ENCODE data around the gene LMBR1. TPM values are rescaled to one million over a fixed set of nuclear protein-coding genes. Genes with fewer than 3 reads are reported as not detected.

LMBR1 gene
- total and polyA plus RNA-seq, 2 experiments from 2014 or later, result 37.2 to 53.1 TPM

DNA sequence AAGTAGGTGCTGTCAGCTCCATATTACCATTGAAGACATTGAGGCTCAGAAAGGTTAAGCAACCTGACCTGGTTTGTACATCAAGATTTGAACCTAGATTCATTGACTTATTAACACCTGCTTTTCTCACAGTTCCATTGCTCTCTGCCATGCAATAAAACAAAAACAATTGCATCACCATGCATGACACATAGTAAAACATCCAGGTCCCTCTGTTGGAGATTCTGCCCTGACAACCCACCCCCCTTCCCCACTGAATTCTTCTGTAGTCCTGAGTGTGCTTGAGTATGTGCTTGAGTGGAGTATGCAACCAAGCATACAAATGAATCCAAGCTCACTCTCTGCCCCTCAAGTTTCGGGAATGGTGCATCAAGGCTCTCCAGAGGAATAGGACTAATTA, 6.0 kb upstream of the LMBR1 start:
- H3K4me1 ChIP-seq (ENCODE audit: insufficient read depth), result no peaks in the 10 kb centered on the region
- H3K27ac ChIP-seq, result no peak overlapping the region

DNA sequence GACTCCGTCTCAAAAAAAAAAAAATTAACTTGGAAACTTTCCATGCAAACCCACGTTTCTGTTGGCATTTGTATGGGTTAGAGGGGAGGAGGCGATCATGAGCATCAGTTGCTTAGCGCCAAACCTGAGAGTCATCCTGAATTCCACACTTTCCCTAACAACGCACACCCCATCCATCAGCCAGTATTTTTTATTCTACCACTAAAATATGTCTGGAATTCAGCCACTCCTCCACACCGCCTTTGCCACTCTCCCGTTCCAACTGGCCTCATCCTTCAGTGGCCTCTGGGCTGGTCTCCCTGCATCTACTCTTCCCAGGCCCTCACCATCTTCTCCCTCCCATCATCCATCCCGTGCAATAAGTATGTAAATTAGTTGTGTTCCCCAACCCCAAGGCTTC, 4.7 kb upstream of the LMBR1 start:
- H3K36me3 ChIP-seq (replicated peaks; ENCODE audit: insufficient read depth, low read depth), result no peaks in the 10 kb centered on the region
- H3K27ac ChIP-seq, result no peak overlapping the region
- H3K4me3 ChIP-seq, result no peak overlapping the region
- H3K9me3 ChIP-seq (ENCODE audit: low read depth), result no peaks in the 10 kb centered on the region
- H3K4me2 ChIP-seq, result no peak overlapping the region
- H2AFZ ChIP-seq, result no peak overlapping the region
- no peak for DNase-seq (ENCODE audit: low spot score)
- TF ChIP-seq EZH2phosphoT487 (IDR thresholded peaks at IDR 0.05; ENCODE audit: low read depth, severe bottlenecking, unreplicated experiment), result no peak
- no peak for TF ChIP-seq CTCF (IDR thresholded peaks at IDR 0.05; ENCODE audit: poor library complexity)
- TF ChIP-seq EZH2 (IDR thresholded peaks at IDR 0.05; ENCODE audit: borderline replicate concordance), result no peak
- H4K20me1 ChIP-seq (ENCODE audit: insufficient read depth, poor library complexity, severe bottlenecking), result no peaks in the 10 kb centered on the region
- no peaks in the 10 kb centered on the region for H3K27me3 ChIP-seq
- WGBS (ENCODE audit: low lambda C conversion rate, missing lambda C conversion rate), result 71% methylated on average over 8 of the region's 8 CpGs
- no peaks in the 10 kb centered on the region for H3K9me2 ChIP-seq (replicated peaks; ENCODE audit: insufficient read depth)
- H3K79me2 ChIP-seq, result no peaks in the 10 kb centered on the region
- no peaks in the 10 kb centered on the region for H3K4me1 ChIP-seq (ENCODE audit: insufficient read depth)

More for the DNA sequence above, 6.0 kb upstream of the LMBR1 start:
- TF ChIP-seq EZH2phosphoT487 (IDR thresholded peaks at IDR 0.05; ENCODE audit: low read depth, severe bottlenecking, unreplicated experiment), result no peak
- no peak for TF ChIP-seq CTCF (IDR thresholded peaks at IDR 0.05; ENCODE audit: poor library complexity)
- TF ChIP-seq EZH2 (IDR thresholded peaks at IDR 0.05; ENCODE audit: borderline replicate concordance), result no peak
- Histone ChIP-seq H3K4me2 (no peak overlapping the region), H3K36me3 (replicated peaks; ENCODE audit: insufficient read depth, low read depth) (no peaks in the 10 kb centered on the region), H3K79me2 (no peaks in the 10 kb centered on the region), H3K9me2 (replicated peaks; ENCODE audit: insufficient read depth) (no peaks in the 10 kb centered on the region), H2AFZ (no peak overlapping the region), H3K27me3 (no peaks in the 10 kb centered on the region), H3K9me3 (ENCODE audit: low read depth) (no peaks in the 10 kb centered on the region), H4K20me1 (ENCODE audit: insufficient read depth, poor library complexity, severe bottlenecking) (no peaks in the 10 kb centered on the region), H3K4me3 (no peak overlapping the region)
- DNase-seq (ENCODE audit: low spot score), result no peak
- WGBS (ENCODE audit: low lambda C conversion rate, missing lambda C conversion rate), result 92% methylated on average over 1 of the region's 1 CpG

GRCh38 chr7:156896388-156897022, 3.5 kb upstream of the LMBR1 start:
- 94% methylated on average over 5 of the region's 5 CpGs for WGBS (ENCODE audit: low lambda C conversion rate, missing lambda C conversion rate)
- Histone ChIP-seq H3K27ac (no peak overlapping the region), H3K36me3 (replicated peaks; ENCODE audit: insufficient read depth, low read depth) (no peaks in the 10 kb centered on the region), H2AFZ (no peak overlapping the region), H3K79me2 (peaks cover 7% of the 10 kb centered on the region), H3K9me3 (ENCODE audit: low read depth) (no peaks in the 10 kb centered on the region), H3K9me2 (replicated peaks; ENCODE audit: insufficient read depth) (no peaks in the 10 kb centered on the region), H4K20me1 (ENCODE audit: insufficient read depth, poor library complexity, severe bottlenecking) (peaks cover 6% of the 10 kb centered on the region), H3K4me1 (ENCODE audit: insufficient read depth) (peaks cover 4% of the 10 kb centered on the region), H3K4me3 (no peak overlapping the region), H3K27me3 (no peaks in the 10 kb centered on the region), H3K4me2 (no peak overlapping the region)
- no peak for TF ChIP-seq EZH2 (IDR thresholded peaks at IDR 0.05; ENCODE audit: borderline replicate concordance)
- TF ChIP-seq CTCF (IDR thresholded peaks at IDR 0.05; ENCODE audit: poor library complexity), result no peak
- no peak for TF ChIP-seq EZH2phosphoT487 (IDR thresholded peaks at IDR 0.05; ENCODE audit: low read depth, severe bottlenecking, unreplicated experiment)
- no peak for DNase-seq (ENCODE audit: low spot score)
